Endothelial cell (in vitro differentiated cells): ENCODE data around the gene ANKRD34C. TPM values are rescaled to one million over a fixed set of nuclear protein-coding genes. Genes with fewer than 3 reads are reported as not detected.
A peak's percentile ranks its signal among the peaks of the same experiment; 100 is the strongest.

Source experiments
- DNase-seq: peaks from one replicate; pipeline ENCODE4 v3.0.0; 2021; ENCODE audit warnings: low spot score
- H3K27ac Mint-ChIP-seq: one replicate; pipeline ENCODE4 v1.8.0; 2021; ENCODE audit warnings: mixed read lengths, inconsistent platforms; ENCODE audit not compliant: unreplicated experiment
- H3K27me3 Mint-ChIP-seq: one replicate; pipeline ENCODE4 v1.8.0; 2021; ENCODE audit warnings: mild to moderate bottlenecking, moderate library complexity, mixed read lengths, inconsistent platforms; ENCODE audit not compliant: unreplicated experiment
- H3K36me3 Mint-ChIP-seq: one replicate; pipeline ENCODE4 v1.8.0; 2021; ENCODE audit warnings: mild to moderate bottlenecking, low read depth, mixed read lengths, inconsistent platforms; ENCODE audit not compliant: unreplicated experiment
- H3K4me1 Mint-ChIP-seq: one replicate; pipeline ENCODE4 v1.8.0; 2021; ENCODE audit warnings: mild to moderate bottlenecking, mixed read lengths, inconsistent platforms; ENCODE audit not compliant: unreplicated experiment
- H3K4me3 Mint-ChIP-seq: one replicate; pipeline ENCODE4 v1.8.0; 2021; ENCODE audit warnings: mild to moderate bottlenecking, mixed read lengths, inconsistent platforms; ENCODE audit not compliant: unreplicated experiment
- H3K9me3 Mint-ChIP-seq: one replicate; pipeline ENCODE4 v1.8.0; 2021; ENCODE audit warnings: mixed read lengths, inconsistent platforms; ENCODE audit not compliant: unreplicated experiment
- total RNA-seq: library from RNA; stranded (reverse); fragmentation: NEBNext Ultra II Directional; extraction: Animal tissue kit (Norgen Biotek cat#: 25700); gene quantifications from one replicate; pipeline ENCODE4 v1.2.1, GENCODE V29; 2021; ENCODE audit not compliant: unreplicated experiment
- TF ChIP-seq, protein P1 (sequence below): fragments of 200-600 bp; sonication (generic); IDR thresholded peaks from one replicate; pipeline ENCODE4 v1.5.0; 2021; ENCODE audit warnings: antibody characterized with exemption; ENCODE audit not compliant: unreplicated experiment

ANKRD34C gene
- total RNA-seq, 1 donor from 2014 or later: not detected

- no peaks in the 10 kb centered on the region for H3K36me3 Mint-ChIP-seq
- H3K9me3 Mint-ChIP-seq: no peaks in the 10 kb centered on the region
- H3K4me3 Mint-ChIP-seq: no peak overlapping the region
- H3K27me3 Mint-ChIP-seq: no peaks in the 10 kb centered on the region
- H3K27ac Mint-ChIP-seq: no peak overlapping the region
- DNase-seq: no peak
- TF ChIP-seq, protein P1, sequence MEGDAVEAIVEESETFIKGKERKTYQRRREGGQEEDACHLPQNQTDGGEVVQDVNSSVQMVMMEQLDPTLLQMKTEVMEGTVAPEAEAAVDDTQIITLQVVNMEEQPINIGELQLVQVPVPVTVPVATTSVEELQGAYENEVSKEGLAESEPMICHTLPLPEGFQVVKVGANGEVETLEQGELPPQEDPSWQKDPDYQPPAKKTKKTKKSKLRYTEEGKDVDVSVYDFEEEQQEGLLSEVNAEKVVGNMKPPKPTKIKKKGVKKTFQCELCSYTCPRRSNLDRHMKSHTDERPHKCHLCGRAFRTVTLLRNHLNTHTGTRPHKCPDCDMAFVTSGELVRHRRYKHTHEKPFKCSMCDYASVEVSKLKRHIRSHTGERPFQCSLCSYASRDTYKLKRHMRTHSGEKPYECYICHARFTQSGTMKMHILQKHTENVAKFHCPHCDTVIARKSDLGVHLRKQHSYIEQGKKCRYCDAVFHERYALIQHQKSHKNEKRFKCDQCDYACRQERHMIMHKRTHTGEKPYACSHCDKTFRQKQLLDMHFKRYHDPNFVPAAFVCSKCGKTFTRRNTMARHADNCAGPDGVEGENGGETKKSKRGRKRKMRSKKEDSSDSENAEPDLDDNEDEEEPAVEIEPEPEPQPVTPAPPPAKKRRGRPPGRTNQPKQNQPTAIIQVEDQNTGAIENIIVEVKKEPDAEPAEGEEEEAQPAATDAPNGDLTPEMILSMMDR: no peak
- no peaks in the 10 kb centered on the region for H3K4me1 Mint-ChIP-seq
Measured at GRCh38 chr15:79299126-79299840, 16.8 kb downstream of the ANKRD34C start.

DNA sequence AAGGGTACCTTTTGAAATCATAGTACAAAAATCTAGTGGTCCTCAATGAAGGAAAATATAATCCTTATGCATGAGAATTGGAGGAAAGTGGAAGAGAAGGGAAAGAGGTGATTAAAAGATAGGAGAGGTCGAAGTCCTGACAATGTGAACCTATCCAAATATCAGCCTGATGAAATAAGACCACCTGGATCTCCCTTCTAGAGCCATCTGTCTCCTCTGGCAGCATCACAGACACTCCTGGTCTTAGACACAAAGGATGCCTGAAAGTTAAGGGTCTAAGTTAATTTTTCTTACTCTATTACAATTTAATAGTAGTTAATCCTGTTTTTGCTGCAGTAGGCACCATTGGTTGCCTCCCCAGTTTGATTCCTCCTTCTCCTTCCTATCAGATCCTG, 17.3 kb downstream of the ANKRD34C start:
- TF ChIP-seq, protein P1: no peak
- no peak overlapping the region for H3K4me3 Mint-ChIP-seq
- H3K36me3 Mint-ChIP-seq: no peaks in the 10 kb centered on the region
- peaks cover under 1% of the 10 kb centered on the region for H3K27me3 Mint-ChIP-seq
- H3K4me1 Mint-ChIP-seq: no peaks in the 10 kb centered on the region
- H3K9me3 Mint-ChIP-seq: no peaks in the 10 kb centered on the region
- no peak overlapping the region for H3K27ac Mint-ChIP-seq
- DNase-seq: no peak

DNA sequence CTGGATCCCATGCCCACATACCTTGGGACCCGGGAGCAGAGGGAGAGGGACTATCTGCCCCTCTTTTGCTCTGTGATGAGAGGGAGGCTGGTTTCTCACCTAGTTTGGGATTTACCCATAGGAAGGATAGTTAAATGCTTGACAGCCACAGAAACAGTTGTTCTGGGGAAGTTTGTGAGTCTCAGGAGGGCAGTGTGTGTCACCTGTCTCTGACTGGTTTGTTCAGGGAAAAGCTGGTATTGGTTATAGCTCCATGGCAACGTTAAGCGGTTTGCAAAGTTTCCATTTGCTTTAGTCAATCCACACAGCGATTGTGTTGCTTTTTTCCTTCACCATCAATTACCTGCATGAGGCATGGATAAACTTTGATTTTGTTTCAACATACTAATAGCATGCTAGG, 24.7 kb downstream of the ANKRD34C start:
- Mint-ChIP-seq H3K27me3 (peaks cover 5% of the 10 kb centered on the region), H3K36me3 (no peaks in the 10 kb centered on the region), H3K4me1 (peaks cover 7% of the 10 kb centered on the region), H3K4me3 (no peak overlapping the region), H3K27ac (no peak overlapping the region), H3K9me3 (no peaks in the 10 kb centered on the region)
- no peak for DNase-seq
- TF ChIP-seq, protein P1: no peak

DNA sequence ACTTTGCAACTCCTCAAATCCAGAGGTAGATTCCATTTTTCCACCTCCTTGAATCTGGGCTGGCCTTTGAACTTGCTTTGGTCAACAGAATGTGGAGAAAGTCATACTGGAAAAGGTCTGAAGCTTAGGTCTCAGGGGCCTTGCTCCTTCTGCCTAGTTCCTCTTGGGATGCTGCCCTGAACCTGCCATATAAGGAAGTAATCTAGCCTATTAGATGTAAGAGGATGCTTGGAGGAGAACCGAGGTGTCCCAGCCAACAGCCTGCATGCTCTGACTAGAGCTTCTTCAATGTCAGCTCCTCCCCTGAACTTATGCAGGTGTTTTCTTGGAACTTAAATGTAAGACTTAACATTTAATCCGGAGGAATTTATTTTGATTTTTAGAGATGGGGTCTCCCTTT, 26.4 kb downstream of the ANKRD34C start:
- Mint-ChIP-seq H3K36me3 (peaks cover 4% of the 10 kb centered on the region), H3K4me3 (no peak overlapping the region)

DNA sequence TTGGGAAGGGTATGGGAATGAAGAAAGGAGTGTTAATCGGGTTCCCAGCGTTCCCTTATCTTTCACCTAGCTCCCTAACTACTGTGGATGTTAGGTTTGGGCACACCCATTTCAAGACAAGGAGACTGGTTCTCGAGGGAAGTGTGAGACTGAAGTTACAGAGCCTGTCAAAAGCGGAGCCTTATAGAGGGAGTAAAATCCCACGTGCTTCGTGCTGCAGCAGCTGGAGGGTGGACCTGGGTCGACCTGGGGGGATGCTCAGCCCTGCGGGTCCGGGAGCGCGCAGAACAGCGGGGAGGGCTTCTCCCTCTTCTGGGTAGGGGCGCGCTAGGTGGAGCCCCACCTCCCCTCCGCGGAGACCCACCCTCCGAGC, 28.1 kb downstream of the ANKRD34C start:
- TF ChIP-seq, protein P1: no peak
- Mint-ChIP-seq H3K36me3 (peaks cover 20% of the 10 kb centered on the region), H3K27ac (peak overlapping the region; percentile 66), H3K4me1 (peaks cover 8% of the 10 kb centered on the region), H3K27me3 (peaks cover 5% of the 10 kb centered on the region), H3K9me3 (no peaks in the 10 kb centered on the region), H3K4me3 (peak overlapping the region; percentile 93)
- DNase-seq: no peak

More for the DNA sequence above, 26.4 kb downstream of the ANKRD34C start:
- DNase-seq: no peak
- TF ChIP-seq, protein P1: no peak
- H3K27ac Mint-ChIP-seq: no peak overlapping the region
- peaks cover 8% of the 10 kb centered on the region for H3K4me1 Mint-ChIP-seq
- H3K9me3 Mint-ChIP-seq: no peaks in the 10 kb centered on the region
- peaks cover 5% of the 10 kb centered on the region for H3K27me3 Mint-ChIP-seq
